Stomach (tissue), 4 donors: ENCODE measurements around the gene GPC6.
"Not testable (repeated sequence)": the region's sequence is repeated elsewhere in the genome, so short reads cannot be mapped to it uniquely, and the experiment has no call there.

Experiments
- EP300 ChIP-seq: sonication (generic); formaldehyde crosslinking; IDR thresholded peaks from one replicate; pipeline ENCODE4 v1.6.1; 2017; ENCODE audit warnings: antibody characterized with exemption
- POLR2A ChIP-seq, 4 donors: fragments of 450-650 bp; IDR thresholded peaks; one replicate each; pipeline ENCODE4 v1.6.1; 2016; ENCODE audit warnings: antibody characterized with exemption in 4 of 4, control low read depth in 2 of 4, mild to moderate bottlenecking in 1 of 4, moderate library complexity in 1 of 4

- TF ChIP-seq EP300; POLR2A (IDR thresholded peaks at IDR 0.05): not testable (repeated sequence)
Observed at GRCh38 chr13:93454676-93455235, 228.1 kb downstream of the GPC6 start.
